GM19395 (cell line): Measurements from ENCODE around the gene MEX3A.

ENCODE experiments used
- ATAC-seq: cut with Tn5 transposase; IDR thresholded peaks from one replicate; pipeline ENCODE4 v1.9.1; 2021; ENCODE audit warnings: mild to moderate bottlenecking, moderate library complexity; ENCODE audit not compliant: unreplicated experiment

The MEX3A gene

GRCh38 chr1:156104065-156104810 lies 22.0 kb upstream of the MEX3A start:
- no peak for ATAC-seq

DNA sequence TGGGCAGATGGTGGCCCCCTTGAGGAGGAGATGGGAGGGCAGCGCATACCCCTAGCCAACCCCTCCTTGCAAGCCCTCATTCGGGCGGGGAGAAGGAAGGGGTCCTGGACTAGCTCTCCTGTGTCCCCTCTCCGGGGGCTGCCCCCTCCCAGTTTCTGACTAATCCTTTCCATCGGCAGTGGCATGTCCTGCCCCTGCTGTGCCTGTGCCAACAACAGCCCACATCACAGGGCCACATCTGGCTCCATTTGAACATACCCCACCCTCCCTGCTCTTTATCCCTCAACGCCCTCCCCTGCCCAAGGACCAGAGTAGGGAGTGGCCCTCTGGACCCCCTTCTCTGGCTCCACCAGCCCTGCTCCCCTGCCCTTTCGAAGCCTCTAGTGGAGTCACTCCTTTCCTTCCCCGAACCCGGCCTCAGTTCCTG lies 21.3 kb upstream of the MEX3A start:
- no peak for ATAC-seq

- ATAC-seq: no peak
Measured at GRCh38 chr1:156102633-156103511, 20.6 kb upstream of the MEX3A start.

GRCh38 chr1:156101880-156102279 lies 19.6 kb upstream of the MEX3A start:
- ATAC-seq: no peak

- ATAC-seq: no peak
Measured at GRCh38 chr1:156100205-156100995, 18.1 kb upstream of the MEX3A start.

DNA sequence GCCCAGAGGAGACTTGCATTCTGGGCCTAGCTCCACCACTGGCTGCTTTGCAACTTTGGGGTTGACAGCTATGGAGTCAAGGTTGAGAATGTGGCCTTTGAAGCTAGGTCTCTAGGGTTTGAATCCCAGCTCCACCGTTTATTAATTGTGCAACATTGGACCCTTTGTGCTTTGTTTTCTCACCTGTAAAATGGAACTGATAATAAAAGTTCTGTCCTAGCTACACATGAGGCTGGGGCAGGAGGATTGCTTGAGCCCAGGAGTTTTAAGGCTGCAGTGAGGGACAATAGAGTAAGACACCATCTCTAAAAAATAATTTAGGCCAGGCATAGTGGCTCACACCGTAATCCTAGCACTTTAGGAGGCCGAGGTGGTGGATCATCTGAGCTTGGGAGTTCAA lies 17.0 kb upstream of the MEX3A start:
- ATAC-seq: no peak

DNA sequence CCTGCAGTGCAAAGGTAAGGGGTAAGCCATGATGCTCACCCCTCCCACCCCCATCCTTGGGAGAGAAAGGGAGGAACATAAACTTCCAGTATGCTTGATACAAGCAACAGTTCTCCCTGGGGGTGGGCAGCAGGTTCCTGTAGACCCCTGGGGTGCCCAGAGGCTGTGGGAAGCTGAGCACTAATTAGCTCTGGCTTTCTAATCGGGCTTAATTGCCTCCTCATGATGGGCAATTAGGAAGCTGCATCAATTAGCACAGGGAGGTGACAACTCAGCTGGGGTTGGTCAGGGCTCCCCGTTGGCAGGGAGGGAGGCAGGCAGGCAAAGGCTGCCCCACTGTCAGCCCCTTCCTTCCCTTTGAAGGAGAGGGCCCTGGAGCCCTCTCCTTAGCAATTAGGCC lies 16.5 kb upstream of the MEX3A start:
- no peak for ATAC-seq

- ATAC-seq: no peak
Measured at GRCh38 chr1:156097499-156098178, 15.4 kb upstream of the MEX3A start.

DNA sequence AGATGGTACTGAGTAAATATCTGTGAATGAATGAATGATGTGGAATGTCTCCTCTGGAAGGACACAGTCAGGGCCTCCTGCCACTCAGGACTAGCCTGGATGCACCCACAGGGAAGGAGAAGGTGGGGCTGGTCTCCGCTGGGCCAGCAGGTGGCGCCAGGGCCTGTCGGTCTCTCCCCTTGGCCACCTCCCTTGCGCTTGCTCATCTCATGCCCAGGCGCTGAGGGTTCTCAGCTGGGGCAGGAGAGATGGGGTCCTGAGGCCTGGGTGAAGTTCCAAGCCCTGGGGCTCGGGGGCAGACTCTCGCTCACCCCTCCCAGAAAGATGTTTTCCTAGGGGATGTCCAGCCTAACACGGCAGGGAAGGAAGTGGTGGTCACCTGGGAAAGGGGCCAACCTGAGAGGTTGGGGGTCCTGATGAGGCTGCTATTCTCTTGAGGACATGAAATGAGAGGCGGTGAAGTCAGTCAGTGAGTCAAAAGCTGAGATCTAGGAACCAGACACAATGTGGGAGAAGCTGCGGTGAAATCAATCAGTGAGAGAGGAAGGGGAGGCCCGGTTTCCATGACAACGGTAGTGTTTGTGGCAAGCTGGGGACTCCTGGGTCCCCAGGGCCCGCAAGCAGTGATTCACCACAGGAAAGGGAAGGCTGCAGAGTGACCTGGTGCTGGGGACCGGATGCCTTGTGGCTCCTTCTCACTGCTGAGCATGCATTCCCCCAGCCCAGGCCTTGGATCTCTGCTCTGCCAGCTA lies 14.6 kb upstream of the MEX3A start:
- ATAC-seq: peak; percentile 62

- no peak for ATAC-seq
Measured at GRCh38 chr1:156095906-156096508, 13.7 kb upstream of the MEX3A start.

DNA sequence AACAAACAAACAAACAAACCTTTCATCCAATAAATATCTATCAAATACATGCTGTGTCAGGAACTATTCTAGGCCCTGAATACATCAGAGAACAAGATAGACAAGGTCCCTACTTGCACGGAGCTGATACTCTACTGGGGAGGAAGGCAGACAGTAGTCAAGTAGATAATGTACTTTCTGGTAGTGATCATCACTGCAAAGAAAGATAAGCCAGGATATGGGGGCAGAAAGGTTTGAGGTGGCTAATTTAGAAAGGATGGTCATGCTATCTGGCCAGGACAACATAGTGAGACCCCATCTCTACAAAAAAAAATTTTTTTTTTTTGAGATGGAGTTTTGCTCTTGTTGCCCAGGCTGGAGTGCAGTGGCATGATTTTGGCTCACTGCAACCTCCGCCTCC lies 9.3 kb upstream of the MEX3A start:
- no peak for ATAC-seq

GRCh38 chr1:156090840-156091188 lies 8.5 kb upstream of the MEX3A start:
- no peak for ATAC-seq

DNA sequence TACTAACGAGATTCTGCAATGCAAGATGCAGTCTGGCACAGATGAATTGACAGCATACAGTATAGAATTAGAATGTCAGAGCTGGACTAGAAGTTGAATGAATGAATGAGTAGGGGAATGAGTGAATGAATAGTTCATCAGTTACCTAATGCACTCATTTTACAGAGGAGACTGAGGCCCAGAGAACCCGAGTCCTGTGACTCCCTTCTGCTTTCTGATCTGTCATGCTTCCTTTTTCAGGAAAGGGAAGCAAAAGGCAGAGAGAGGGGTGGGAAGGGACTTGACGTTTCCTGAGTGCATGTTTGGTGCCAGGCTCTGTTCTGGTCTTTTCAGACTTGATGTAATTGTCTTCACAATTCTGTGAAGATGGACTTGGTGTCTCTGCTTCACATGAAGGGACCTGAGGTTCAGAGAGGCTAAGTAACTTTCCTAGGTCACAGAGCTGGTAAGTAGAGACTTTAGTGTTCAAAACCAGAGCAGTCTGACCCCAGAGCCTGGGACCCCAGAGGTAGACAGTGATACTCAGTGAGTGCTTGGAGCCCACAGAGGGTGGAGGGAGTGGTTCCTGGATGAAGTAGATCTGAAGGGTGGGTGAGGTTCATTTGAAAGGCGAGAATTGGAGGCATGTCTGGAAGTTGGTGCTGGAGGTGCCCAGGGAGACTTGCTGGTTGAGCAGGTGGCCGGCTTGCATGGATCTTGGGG lies 8.0 kb upstream of the MEX3A start:
- no peak for ATAC-seq

- ATAC-seq: no peak
Measured at GRCh38 chr1:156089704-156090103, 7.4 kb upstream of the MEX3A start.

DNA sequence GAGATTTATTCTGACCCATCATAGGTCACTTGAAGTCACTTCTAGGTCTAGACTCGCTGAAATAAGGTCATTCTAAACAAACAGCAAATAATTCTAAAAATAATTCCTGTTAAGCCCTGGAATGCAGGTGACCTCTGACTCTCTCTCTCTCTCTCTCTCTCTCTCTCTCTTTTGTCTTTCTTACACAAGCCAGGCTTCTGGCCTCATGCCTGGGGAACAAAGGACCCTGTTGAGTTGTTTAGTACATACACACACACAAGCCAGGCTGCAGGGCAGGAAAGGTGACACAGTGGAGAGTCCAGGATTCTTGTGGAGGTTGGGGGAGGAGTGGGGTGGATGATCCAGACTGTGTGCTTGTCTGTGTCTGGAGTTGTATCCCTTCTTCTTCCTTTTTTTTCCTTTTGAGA lies 4.0 kb upstream of the MEX3A start:
- ATAC-seq: no peak

DNA sequence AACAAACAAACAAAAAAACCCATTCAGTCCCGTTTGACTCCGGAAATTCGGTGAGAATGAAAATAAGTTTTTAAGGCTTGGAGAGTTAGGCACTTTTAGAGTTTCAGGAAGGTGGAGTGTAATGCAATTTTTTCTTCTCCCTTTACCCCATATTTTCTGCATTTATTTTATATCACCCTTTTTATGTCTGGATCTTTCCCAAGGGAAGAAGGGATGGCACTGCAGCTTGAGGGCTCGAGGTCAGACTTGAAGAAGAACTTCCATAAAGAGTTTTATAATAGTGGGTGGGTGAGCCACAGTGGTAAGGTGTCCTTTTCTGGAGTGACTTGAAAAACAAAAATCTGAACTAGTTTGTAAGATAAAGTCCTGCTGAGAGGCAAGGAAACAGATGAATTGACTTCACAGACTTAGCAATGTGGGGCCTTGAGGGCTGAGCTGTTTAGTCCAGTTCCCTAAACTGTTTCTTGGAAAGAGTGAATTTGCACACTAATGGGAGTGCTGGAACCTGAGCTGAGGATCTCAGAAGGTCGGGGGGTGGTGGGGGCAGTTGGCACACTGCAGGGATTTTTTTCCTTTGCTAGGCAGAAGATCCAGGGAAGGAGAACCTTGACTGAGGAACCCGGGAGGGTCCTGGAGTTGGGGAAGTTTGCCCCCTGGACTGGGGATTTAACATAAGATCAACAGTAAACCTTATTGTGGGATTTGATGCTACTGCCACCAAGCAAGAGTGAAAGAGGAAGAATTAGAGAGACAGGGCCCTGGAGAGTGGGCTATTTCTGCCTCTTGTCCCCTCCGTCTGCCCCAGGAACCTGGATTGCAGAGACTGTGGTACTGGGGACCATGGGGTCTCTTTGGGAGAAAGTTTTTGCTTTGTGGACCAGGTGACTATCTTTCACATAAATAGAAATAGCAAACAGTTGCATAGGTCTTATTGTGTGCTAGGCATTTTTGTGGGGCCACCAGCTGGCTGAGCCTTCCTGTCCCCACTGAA lies 1.8 kb upstream of the MEX3A start:
- no peak for ATAC-seq

DNA sequence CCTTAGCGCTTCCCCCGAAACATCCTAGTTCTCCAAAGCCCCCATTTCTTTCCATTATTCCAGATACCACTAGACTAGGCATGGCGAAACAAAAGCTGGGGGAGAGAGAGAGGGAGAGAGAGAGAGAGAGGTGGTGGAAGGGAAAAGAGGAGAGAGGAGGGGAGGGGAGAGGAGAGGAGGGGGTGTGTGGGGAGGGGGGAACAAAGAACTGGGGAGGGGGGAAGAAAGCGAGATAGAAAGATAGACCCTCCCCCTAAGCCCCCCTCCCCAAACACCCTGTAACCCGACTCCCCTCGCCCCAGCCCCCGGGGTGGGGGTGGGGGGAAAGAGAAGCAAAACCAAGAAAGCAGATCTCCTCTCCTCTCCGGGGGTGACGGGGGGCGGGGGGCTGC lies 352 bp downstream of the MEX3A start:
- no peak for ATAC-seq
